ENCODE results near the gene SURF2.
"Not testable (repeated sequence)": the region's sequence is repeated elsewhere in the genome, so short reads cannot be mapped to it uniquely, and the experiment has no call there.

SURF2 gene

DNA sequence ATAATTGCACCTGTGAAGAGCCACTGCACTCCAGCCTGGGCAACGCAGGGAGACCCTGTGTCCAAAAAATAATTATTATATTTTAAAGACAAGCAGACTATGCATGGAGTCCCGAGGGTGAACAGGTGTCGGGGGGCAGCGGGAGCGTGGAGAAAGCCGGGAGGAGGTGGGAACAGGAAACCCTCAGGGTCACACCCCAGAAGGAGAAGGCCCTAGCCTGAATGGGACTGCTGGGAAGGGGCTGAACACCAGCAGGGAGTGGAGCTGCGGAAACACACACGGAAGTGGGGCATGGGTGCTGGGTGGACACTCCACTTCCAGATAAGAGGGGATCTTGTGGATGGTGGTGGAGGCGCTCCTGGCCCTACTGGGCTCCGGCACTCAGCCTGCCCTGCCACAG, 33.1 kb upstream of the SURF2 start:
- no peak overlapping the region for H3K4me3 ChIP-seq
- H3K9me3 ChIP-seq (ENCODE audit: low read depth, low read length) = no peaks in the 10 kb centered on the region
- H3K27ac ChIP-seq = no peak overlapping the region
- no peaks in the 10 kb centered on the region for H3K36me3 ChIP-seq (ENCODE audit: insufficient read depth, low read length)
- DNase-seq (ENCODE audit: low read depth, low spot score) = no peak
- no peak overlapping the region for H3K9ac ChIP-seq (ENCODE audit: insufficient read length)
- TF ChIP-seq EZH2 (IDR thresholded peaks at IDR 0.05) (no peak), FOXP2 (optimal IDR thresholded peaks at IDR 0.05; ENCODE audit: control extremely low read depth, extremely low read length, insufficient read depth) (no peak), POLR2AphosphoS5 (IDR thresholded peaks at IDR 0.05; ENCODE audit: borderline replicate concordance, low read depth, low read length) (no peak)

- Histone ChIP-seq H3K9me3 (ENCODE audit: low read depth, low read length) (no peaks in the 10 kb centered on the region), H3K36me3 (ENCODE audit: insufficient read depth, low read length) (no peaks in the 10 kb centered on the region), H3K27ac (no peak overlapping the region), H3K4me3 (no peak overlapping the region), H3K9ac (ENCODE audit: insufficient read length) (no peak overlapping the region)
- TF ChIP-seq FOXP2 (optimal IDR thresholded peaks at IDR 0.05; ENCODE audit: control extremely low read depth, extremely low read length, insufficient read depth) (no peak), POLR2AphosphoS5 (IDR thresholded peaks at IDR 0.05; ENCODE audit: borderline replicate concordance, low read depth, low read length) (no peak), EZH2 (IDR thresholded peaks at IDR 0.05) (no peak)
- no peak for DNase-seq (ENCODE audit: low read depth, low spot score)
These were observed 32.2 kb upstream of the SURF2 start for GRCh38 chr9:133323991-133324703.

GRCh38 chr9:133327021-133327420, 29.3 kb upstream of the SURF2 start:
- H3K9me3 ChIP-seq (ENCODE audit: low read depth, low read length); H3K27ac ChIP-seq; H3K4me3 ChIP-seq; DNase-seq (ENCODE audit: low read depth, low spot score); H3K9ac ChIP-seq (ENCODE audit: insufficient read length): not testable (repeated sequence)
- peaks cover 15% of the 10 kb centered on the region for H3K36me3 ChIP-seq (ENCODE audit: insufficient read depth, low read length)

GRCh38 chr9:133327834-133328484, 28.4 kb upstream of the SURF2 start:
- Histone ChIP-seq H3K36me3 (ENCODE audit: insufficient read depth, low read length) (peaks cover 25% of the 10 kb centered on the region), H3K27ac (no peak overlapping the region)

DNA sequence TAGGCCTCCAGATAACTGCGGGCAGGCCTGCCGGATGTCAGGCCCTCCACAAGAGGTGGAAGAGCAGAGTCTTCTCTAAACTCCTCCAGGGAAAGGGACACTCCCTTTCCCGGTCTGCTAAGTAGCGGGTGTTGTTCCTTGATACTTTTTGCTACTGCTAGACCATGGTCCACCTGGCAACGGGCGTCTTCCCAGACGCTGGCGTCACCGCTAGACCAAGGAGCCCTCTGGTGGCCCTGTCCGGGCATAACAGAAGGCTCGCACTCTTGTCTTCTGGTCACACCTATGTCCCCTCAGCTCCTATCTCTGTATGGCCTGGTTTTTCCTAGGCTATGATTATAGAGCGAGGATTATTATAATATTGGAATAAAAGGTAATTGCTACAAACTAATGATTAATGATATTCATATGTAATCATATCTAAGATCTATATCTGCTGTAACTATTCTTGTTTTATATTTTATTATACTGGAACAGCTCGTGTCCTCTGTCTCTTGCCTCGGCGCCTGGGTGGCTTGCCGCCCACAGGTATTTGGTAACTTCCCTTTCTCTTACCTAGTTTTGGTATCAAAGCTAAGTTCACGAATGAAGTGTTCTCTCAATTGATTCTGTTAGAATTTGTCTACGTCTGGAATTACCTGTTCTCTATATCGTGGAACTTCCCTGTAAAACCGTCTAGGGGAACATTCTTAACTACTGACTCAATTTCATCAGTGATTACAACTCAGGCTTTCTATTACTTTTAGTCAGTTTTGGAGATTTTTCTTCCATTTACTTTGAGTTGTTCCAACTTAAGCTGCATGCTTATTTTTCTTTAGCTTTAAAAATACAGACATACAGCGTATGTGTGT, 26.8 kb upstream of the SURF2 start:
- Histone ChIP-seq H3K27ac (0 out of 2 replicates have a peak overlapping the region, but pooled peaks have one; percentile 19), H3K36me3 (ENCODE audit: insufficient read depth, low read length) (peaks cover 40% of the 10 kb centered on the region)
- not testable (repeated sequence) for H3K4me3 ChIP-seq; H3K9me3 ChIP-seq (ENCODE audit: low read depth, low read length); H3K9ac ChIP-seq (ENCODE audit: insufficient read length); DNase-seq (ENCODE audit: low read depth, low spot score)

More at GRCh38 chr9:133327834-133328484, 28.4 kb upstream of the SURF2 start:
- DNase-seq (ENCODE audit: low read depth, low spot score) = no peak
- H3K4me3 ChIP-seq = no peak overlapping the region
- TF ChIP-seq FOXP2 (optimal IDR thresholded peaks at IDR 0.05; ENCODE audit: control extremely low read depth, extremely low read length, insufficient read depth) (no peak), EZH2 (IDR thresholded peaks at IDR 0.05) (no peak), POLR2AphosphoS5 (IDR thresholded peaks at IDR 0.05; ENCODE audit: borderline replicate concordance, low read depth, low read length) (no peak)
- H3K9me3 ChIP-seq (ENCODE audit: low read depth, low read length) = no peaks in the 10 kb centered on the region
- H3K9ac ChIP-seq (ENCODE audit: insufficient read length) = no peak overlapping the region

DNA sequence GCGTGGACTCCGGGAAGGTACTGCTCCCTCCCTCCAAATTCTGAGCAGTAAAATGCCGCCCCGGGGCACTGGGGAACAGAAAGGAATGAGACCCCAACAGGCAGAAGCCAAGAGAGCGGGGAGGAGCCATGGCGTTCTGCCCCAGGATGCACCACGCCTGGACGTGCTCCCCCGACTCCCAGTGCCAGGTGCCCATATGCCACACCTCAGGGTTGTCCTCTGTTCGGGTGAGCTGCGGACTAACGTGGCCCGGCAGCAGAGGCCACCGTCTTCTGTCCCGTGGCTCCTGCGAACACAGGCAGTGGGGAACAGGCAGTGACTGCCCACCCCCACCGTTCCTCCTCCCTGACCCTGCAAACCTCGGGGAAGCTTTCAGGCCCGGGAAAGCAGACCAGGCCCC, 25.1 kb upstream of the SURF2 start:
- no peaks in the 10 kb centered on the region for H3K9me3 ChIP-seq (ENCODE audit: low read depth, low read length)
- no peak overlapping the region for H3K4me3 ChIP-seq
- H3K9ac ChIP-seq (ENCODE audit: insufficient read length) = no peak overlapping the region
- H3K36me3 ChIP-seq (ENCODE audit: insufficient read depth, low read length) = peaks cover 45% of the 10 kb centered on the region
- no peak overlapping the region for H3K27ac ChIP-seq
- no peak for DNase-seq (ENCODE audit: low read depth, low spot score)
- no peak for TF ChIP-seq FOXP2 (optimal IDR thresholded peaks at IDR 0.05; ENCODE audit: control extremely low read depth, extremely low read length, insufficient read depth)
- no peak for TF ChIP-seq POLR2AphosphoS5 (IDR thresholded peaks at IDR 0.05; ENCODE audit: borderline replicate concordance, low read depth, low read length)
- no peak for TF ChIP-seq EZH2 (IDR thresholded peaks at IDR 0.05)

GRCh38 chr9:133331641-133332380, 24.5 kb upstream of the SURF2 start:
- no peak for TF ChIP-seq POLR2AphosphoS5 (IDR thresholded peaks at IDR 0.05; ENCODE audit: borderline replicate concordance, low read depth, low read length)
- no peak for TF ChIP-seq FOXP2 (optimal IDR thresholded peaks at IDR 0.05; ENCODE audit: control extremely low read depth, extremely low read length, insufficient read depth)
- TF ChIP-seq EZH2 (IDR thresholded peaks at IDR 0.05) = no peak
- DNase-seq (ENCODE audit: low read depth, low spot score) = no peak
- no peaks in the 10 kb centered on the region for H3K9me3 ChIP-seq (ENCODE audit: low read depth, low read length)
- H3K9ac ChIP-seq (ENCODE audit: insufficient read length) = no peak overlapping the region
- peaks cover 45% of the 10 kb centered on the region for H3K36me3 ChIP-seq (ENCODE audit: insufficient read depth, low read length)
- H3K4me3 ChIP-seq = no peak overlapping the region
- no peak overlapping the region for H3K27ac ChIP-seq

GRCh38 chr9:133332381-133332730, 24.0 kb upstream of the SURF2 start:
- Histone ChIP-seq H3K4me3 (no peak overlapping the region), H3K9me3 (ENCODE audit: low read depth, low read length) (no peaks in the 10 kb centered on the region), H3K36me3 (ENCODE audit: insufficient read depth, low read length) (peaks cover 45% of the 10 kb centered on the region), H3K9ac (ENCODE audit: insufficient read length) (no peak overlapping the region), H3K27ac (no peak overlapping the region)
- no peak for TF ChIP-seq EZH2 (IDR thresholded peaks at IDR 0.05)
- no peak for TF ChIP-seq POLR2AphosphoS5 (IDR thresholded peaks at IDR 0.05; ENCODE audit: borderline replicate concordance, low read depth, low read length)
- TF ChIP-seq FOXP2 (optimal IDR thresholded peaks at IDR 0.05; ENCODE audit: control extremely low read depth, extremely low read length, insufficient read depth) = no peak
- no peak for DNase-seq (ENCODE audit: low read depth, low spot score)
